HG03469 (cell line): ENCODE results near the gene LDAF1.
"Not testable (repeated sequence)": the region's sequence is repeated elsewhere in the genome, so short reads cannot be mapped to it uniquely, and the experiment has no call there.

Source experiments
- ATAC-seq: cut with Tn5 transposase; IDR thresholded peaks from one replicate; pipeline ENCODE4 v1.9.1; 2021; ENCODE audit warnings: mild to moderate bottlenecking, moderate library complexity, moderate number of reproducible peaks; ENCODE audit not compliant: unreplicated experiment

Gene LDAF1

GRCh38 chr16:21161211-21161610 lies 2.7 kb downstream of the LDAF1 start:
- no peak for ATAC-seq

DNA sequence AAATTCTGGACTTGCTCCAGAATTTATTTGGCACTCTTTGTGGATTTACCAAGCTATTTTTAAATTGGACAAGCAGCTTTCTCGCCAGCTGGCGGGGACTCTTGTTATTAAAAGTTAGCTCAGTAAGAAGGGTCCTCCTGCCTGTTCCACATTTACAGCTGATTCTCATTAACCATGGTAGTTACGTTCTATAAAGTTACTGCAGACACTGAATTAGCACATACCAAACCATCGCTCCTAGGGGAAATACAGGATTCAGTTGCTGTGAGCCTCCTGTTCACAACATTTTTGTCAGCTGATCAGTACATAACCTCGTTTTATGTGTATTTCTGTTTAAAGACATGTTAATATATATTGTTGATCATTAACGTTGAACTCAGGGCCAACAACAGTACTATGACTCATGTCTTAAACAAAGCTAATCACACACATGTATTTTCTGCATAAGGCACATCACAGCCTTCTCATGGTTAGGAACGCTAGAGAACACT lies 4.2 kb downstream of the LDAF1 start:
- ATAC-seq = no peak

DNA sequence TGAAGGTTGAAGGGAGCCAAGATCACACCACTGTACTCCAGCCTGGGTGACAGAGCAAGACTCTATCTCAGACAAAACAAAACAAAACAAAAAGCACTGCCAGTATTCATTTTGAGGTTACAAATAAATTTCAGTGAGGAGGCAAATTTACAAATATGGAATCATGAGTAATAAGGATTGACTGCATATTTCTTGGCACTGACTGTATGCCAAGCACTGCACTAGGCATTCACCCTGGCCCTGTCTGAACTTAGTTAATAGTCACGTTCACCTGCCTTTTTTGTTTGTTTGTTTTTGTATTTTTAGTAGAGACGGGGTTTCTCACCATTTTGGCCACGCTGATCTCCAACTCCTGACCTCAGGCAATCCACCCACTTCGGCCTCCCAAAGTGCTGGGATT lies 5.1 kb downstream of the LDAF1 start:
- no peak for ATAC-seq

DNA sequence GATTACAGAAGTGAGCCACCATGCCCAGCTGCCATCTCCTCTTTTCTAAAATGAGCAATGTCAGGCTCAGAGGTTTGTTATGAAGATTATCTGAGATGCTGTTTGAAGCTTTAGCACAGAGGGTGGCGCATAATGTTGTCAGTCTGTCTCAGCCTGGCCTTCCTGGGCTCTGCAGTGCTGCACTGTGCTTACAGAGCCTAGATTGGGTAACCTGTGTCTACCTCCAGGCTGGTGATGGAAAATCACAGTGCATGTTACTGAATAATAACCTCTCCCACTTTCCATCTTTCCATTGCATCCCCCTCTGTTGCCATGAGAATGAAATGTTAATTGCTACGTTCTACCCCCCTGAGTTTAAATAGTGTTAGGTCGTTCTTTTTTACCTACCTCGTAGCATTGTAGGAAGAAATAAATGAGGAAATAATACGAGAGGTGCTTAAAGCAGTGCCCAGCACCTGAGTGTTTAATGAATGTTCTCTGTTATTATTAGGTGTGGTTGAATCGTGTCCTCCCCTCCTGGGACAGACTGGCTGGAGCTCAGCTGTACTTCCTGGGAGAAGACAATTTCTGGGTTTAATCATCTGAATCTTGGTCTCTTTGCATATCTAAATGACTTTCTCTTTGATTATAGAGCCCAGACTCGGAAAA lies 6.2 kb downstream of the LDAF1 start:
- ATAC-seq = no peak

DNA sequence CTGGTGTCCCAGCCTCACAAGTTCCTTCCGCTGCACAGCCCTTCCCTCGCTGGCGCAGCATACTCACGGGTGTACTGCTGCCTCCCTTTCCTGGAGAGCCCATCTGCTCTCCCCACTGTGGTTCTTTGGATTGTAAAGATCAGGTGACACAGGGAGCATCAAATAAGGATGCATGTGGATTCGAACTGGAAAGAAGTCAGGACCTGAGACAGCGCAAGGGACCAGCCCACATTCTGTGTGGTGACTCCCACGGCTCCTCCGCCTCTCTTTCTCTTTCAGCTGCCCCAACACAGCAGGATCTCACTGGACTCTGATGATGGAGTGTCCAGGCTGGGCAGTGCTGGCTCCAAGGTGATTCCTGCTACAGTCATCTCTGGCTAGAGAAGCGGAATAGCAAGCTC lies 8.1 kb downstream of the LDAF1 start:
- ATAC-seq = no peak

GRCh38 chr16:21167360-21167759 lies 8.9 kb downstream of the LDAF1 start:
- no peak for ATAC-seq

DNA sequence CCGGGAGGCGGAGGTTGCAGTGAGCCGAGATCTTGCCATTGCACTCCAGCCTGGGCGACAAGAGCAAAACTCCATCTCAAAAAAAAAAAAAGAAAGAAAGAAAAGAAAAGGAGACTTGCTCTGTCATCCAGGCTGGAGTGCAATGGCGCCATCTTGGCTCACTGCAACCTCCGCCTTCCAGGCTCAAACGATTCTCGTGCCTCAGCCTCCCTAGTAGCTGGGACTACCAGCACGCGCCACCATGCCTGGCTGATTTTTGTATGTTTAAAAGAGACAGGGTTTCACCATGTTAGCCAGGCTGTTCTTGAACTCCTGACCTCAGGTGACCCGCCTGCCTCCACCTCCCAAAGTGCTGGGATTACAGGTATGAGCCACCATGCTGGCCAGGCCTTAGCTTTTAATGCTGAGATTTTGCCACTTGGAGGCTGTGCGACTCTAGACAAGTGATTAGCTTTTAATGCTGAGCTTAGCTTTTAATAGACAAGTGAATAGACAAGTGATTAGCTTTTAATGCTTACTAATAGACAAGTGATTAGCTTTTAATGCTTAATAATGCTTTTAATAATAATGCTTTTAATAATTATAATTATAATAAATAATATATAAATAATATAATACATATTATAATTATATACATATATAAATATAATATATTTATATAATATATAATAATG lies 9.6 kb downstream of the LDAF1 start:
- no peak for ATAC-seq

DNA sequence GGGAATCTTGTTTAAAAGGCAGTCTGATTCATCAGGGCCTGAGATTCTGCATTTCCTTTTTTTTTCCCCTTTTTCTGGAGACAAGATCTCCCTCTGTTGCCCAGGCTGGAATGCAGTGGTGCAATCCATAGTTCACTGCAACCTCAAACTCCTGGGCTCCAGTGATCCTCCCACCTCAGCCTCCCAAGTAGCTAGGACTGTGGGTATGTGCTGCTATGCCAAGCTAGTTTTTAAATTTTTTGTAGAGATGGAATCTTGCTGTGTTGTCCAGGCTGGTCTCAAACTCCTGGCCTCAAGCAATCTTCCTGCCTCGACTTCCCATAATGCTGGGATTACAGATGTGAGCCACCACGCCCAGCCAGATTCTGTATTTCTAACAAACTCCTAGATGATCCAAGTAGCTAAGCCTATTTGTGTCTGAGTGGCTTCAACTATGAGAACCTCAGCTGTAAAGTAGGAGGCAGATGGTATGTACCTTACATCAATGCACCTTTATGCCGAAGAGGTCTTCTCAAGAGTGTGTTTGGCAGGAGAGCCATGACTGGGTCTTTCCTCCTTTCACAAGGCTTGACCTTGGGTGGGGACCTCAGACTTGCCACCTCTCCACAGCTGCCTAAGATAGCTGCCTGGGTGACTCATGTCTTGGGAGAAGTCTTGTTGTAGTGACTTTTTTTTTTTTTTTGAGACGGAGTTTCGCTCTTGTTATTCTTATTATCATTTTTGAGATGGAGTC lies 10.9 kb downstream of the LDAF1 start:
- ATAC-seq = no peak

DNA sequence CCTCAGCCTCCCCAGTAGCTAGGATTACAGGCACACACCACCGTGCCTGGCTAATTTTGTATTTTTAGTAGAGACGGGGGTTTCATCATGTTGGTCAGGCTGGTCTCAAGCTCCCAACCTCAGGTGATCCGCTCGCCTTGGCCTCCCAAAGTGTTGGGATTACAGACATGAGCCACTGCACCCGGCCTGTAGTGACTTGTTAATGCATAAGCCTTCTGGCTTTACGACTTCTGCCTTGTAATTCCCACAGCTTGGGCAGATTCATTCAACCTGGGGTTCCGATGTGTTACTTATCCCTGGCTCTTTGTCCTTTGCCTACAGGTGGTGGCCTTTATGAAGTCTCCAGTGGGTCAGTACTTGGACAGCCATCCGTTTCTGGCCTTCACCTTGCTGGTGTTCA lies 11.6 kb downstream of the LDAF1 start:
- ATAC-seq = not testable (repeated sequence)

DNA sequence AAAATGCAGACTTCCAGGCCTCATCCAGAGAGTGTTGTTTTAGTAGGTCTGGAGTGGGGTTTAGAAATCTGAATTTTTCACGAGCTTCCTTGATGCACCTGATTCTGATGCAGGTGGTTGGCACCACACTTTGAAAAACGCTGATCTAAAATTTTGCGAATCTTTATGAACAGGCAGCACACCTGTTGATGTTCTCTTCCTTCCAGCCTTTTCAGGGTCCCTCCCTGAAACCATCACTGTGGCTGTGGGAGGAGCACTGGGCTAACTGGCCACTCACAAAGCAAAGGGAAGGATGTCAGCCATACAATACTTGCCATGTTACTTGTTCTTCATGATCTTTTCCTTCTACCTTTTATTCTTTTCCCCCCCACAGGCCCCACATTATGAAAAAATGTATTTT lies 14.2 kb downstream of the LDAF1 start:
- no peak for ATAC-seq

DNA sequence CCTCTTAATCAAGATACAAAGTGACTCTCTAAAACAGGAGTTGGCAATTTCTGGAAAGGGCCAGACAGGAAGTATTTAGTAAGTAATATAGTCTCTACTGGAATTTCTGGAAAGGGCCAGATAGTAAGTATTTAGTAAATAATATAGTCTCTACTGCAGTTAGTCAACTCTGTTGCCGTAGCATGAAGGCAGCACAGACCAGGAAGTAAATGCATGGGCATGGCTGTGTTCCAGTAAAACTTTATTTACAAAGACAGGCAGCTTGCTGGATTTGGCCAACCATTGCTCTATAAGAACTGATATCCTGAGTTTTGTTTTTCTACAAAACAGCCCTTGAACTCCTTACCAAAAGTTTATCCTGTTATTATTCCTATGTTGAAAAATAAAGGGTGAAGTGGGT lies 16.9 kb downstream of the LDAF1 start:
- no peak for ATAC-seq

DNA sequence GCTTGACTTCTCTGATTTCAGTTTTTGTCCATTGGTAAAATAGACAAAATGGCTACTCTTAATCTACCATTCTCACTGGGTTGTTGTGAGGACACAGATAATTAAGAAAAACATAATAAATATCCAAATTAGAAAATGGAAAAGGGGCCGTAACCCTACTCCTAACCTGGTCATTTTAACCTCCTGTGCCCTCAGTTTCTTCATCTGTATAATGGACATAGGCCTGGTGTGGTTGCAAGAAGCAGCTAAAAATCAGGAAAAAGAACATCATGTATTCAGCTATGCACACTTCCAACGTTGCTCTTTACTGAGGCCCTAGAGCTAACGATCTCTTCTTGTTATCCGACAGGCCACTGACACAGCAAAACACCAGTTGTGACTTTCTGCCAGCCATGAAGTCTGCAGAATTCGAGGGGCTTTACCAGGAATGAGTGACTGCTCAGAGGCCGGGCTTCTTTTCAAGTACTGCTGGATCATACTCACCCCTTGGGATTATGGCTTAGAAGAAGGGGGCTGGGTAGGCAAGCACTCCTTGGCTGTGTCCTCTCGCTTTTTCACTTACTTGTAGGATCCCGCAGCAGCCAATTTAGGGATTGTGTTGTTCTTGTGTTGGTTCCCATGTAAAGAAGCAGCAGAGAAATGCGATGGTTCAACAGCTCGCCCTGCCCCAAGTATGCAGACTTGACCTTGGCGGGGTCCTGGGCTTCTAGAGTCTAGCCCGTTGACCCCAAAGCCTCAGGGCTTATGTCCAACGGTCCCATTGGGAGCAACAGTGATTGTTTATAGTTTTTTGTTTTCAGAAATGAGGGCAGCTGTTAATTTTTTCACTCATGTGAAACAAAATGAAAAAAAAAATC lies 20.9 kb downstream of the LDAF1 start:
- ATAC-seq = no peak

DNA sequence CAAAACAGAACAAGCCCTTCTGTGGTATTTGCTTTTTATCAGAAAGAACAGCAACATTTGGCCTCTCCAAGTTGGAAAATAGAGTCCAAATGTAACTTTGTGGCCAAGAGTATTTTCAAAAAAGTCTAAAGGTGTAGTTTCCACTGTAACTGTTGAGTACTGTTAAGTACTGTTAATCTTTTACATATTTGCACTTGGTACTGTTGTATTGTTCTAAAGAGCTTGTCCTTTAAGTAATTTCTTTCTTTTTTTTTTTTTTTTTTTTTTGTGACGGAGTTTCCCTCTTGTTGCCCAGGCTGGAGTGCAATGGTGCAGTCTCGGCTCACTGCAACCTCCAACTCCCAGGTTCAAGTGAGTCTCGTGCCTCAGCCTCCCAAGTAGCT lies 21.5 kb downstream of the LDAF1 start:
- no peak for ATAC-seq

- ATAC-seq = no peak
These were observed 25.5 kb downstream of the LDAF1 start for GRCh38 chr16:21183995-21184394.

DNA sequence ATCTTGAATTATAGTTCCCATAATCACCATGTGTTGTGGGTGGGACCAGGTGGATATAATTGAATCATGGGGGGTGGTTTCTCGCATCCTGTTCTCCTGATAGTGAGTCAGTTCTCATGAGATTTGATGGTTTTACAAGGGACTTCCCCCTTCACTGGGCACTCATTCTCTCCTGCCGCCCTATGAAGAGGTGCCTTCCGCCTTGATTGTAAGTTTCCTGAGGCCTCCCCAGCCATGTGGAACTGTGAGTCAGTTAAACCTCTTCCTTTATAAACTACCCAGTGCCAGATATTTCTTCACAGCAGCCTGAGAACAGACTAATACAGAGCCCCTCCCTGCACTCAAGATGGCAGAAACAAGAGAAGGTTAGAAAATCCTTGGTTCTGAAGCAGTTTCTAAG lies 26.4 kb downstream of the LDAF1 start:
- ATAC-seq = no peak

GRCh38 chr16:21185659-21186325 lies 27.3 kb downstream of the LDAF1 start:
- no peak for ATAC-seq

DNA sequence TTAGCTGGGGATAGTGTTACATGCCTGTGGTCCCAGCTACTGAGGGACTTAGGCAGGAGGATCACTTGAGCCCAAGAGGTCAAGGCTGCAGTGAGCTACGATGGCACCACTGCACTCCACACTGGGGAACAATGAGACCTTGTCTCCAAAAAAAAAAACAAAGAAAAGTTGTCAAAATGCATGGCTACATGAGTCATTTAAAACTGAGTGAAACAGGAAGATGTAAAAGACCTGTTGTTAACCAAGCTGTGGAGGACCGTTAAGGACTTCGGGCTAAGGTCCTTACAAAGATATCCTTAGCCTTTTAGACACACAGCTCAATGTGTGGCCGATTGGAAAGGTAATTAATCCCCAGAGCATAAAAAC lies 27.8 kb downstream of the LDAF1 start:
- ATAC-seq = no peak

GRCh38 chr16:21189311-21189710 lies 30.8 kb downstream of the LDAF1 start:
- no peak for ATAC-seq

GRCh38 chr16:21190013-21190412 lies 31.5 kb downstream of the LDAF1 start:
- ATAC-seq = no peak

DNA sequence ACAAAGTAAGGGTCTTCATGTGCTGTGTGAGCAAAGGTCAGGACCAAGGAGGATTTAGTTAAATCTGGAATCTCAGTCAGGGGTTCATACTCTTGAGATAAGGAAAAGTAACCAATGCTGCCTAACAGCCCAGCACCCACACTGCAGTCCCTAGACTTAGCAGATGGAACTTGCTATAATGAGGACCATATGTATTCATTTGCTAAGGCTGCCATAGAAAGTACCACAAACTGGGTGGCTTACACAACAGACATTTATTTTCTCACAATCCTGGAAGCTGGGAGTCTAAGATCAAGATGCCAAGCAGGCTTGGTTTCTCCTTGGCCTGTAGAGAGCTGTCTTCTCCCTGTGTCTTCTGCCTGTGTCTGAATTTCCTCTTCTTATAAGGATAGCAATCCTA lies 32.1 kb downstream of the LDAF1 start:
- no peak for ATAC-seq

- no peak for ATAC-seq
These were observed 34.5 kb downstream of the LDAF1 start for GRCh38 chr16:21192991-21193390.
